ENCODE data around the gene OR8I2. TPM values are rescaled to one million over a fixed set of nuclear protein-coding genes. Genes with fewer than 3 reads are reported as not detected.

OR8I2 gene
- total RNA-seq, 1 experiment from 2014 or later, result not detected

DNA sequence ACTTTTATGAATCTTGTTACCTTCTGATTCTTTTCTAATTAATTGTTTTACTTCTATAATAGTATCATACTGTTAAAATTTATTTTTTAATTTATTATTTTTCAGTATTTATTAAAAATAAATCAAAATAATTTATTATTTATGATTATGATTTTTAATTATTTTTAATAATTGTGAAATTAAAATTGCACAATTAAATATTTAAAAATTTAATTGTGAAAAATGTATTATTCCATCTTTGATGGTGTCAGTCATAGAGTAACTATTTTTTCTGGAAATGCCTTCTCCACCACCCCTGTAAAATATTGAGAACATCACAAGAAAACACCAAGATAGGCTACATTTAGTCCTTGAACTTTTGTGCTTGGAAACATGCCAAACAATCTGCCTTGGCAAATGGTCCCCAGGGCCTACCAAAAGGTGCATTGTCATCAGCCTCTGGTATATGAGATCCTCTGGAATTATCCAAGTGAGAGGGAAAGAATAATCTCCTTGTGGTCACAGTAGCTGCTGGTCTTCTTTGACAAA lies 10.2 kb downstream of the OR8I2 start, which contains the start of gene OR8H2:
OR8H2 (plus strand) TSS at position 478 of the 528 bp plus-strand sequence. CDS start 1,356 bp downstream, outside the sequence.
- ChIA-PET POLR2A (no interaction called here), CTCF (interaction anchor here (0.6 kb wide), 1 partner anchor 102 kb away, joined by 3 read pairs; no protein-coding TSS in a partner anchor)
- H3K4me3 Mint-ChIP-seq, result no peak within 1 kb of the TSS
- no peak within 1 kb of the TSS for H3K27ac Mint-ChIP-seq
- no peaks in the 10 kb centered on the region for H3K36me3 Mint-ChIP-seq
- DNase-seq (ENCODE audit: low spot score) (no peak), ATAC-seq (no peak)
- peaks cover 12% of the 10 kb centered on the region for H3K9me3 Mint-ChIP-seq
- H3K27me3 Mint-ChIP-seq (ENCODE audit: low read depth), result no peaks in the 10 kb centered on the region
- no peak for TF ChIP-seq FOXK1 (CRISPR knock-in tag; IDR thresholded peaks at IDR 0.05)
- TF ChIP-seq, protein P1, sequence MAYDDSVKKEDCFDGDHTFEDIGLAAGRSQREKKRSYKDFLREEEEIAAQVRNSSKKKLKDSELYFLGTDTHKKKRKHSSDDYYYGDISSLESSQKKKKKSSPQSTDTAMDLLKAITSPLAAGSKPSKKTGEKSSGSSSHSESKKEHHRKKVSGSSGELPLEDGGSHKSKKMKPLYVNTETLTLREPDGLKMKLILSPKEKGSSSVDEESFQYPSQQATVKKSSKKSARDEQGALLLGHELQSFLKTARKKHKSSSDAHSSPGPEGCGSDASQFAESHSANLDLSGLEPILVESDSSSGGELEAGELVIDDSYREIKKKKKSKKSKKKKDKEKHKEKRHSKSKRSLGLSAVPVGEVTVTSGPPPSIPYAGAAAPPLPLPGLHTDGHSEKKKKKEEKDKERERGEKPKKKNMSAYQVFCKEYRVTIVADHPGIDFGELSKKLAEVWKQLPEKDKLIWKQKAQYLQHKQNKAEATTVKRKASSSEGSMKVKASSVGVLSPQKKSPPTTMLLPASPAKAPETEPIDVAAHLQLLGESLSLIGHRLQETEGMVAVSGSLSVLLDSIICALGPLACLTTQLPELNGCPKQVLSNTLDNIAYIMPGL (CRISPR knock-in tag; IDR thresholded peaks at IDR 0.05), result no peak
- TF ChIP-seq HMGA2 (CRISPR knock-in tag; IDR thresholded peaks at IDR 0.05), result peak; percentile 97
- H3K4me1 Mint-ChIP-seq, result no peaks in the 10 kb centered on the region

DNA sequence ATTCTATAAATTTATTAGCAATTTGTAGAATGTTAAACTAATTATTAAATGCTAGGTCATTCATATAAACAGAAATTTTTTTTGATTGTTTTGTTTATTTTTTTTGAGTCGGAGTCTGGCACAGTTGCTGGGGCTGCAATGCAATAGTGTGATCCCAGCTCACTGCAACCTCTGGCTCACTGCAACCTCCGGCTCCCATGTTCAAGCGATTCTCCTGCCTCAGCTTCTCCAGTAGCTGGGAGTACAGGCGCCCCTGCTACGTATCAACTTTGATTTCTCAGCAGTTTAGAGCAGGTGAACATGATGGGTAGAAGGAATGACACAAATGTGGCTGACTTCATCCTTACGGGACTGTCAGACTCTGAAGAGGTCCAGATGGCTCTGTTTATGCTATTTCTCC lies 29.0 kb downstream of the OR8I2 start, which contains the start of gene OR8H3:
OR8H3 (plus strand) TSS at position 301 of the 400 bp plus-strand sequence; CDS start at position 301, 0 bp downstream.
- CTCF ChIA-PET, result no interaction called here
- POLR2A ChIA-PET, result no interaction called here

More for the DNA sequence above, 29.0 kb downstream of the OR8I2 start, which contains the start of gene OR8H3:
- no peaks in the 10 kb centered on the region; the same call in 1 of the 2 replicates for H3K27me3 Mint-ChIP-seq (ENCODE audit: low read depth)
- ATAC-seq (no peak), DNase-seq (ENCODE audit: low spot score) (no peak)
- no peak within 1 kb of the TSS for H3K4me3 Mint-ChIP-seq
- no peak for TF ChIP-seq NR2C2 (CRISPR knock-in tag; IDR thresholded peaks at IDR 0.05)
- TF ChIP-seq, protein P1 (CRISPR knock-in tag; IDR thresholded peaks at IDR 0.05), result no peak
- no peak for TF ChIP-seq MYBL2 (CRISPR knock-in tag; IDR thresholded peaks at IDR 0.05)
- TF ChIP-seq GRHL2 (CRISPR knock-in tag; IDR thresholded peaks at IDR 0.05; ENCODE audit: insufficient replicate concordance, severe bottlenecking), result no peak
- TF ChIP-seq, protein P2, sequence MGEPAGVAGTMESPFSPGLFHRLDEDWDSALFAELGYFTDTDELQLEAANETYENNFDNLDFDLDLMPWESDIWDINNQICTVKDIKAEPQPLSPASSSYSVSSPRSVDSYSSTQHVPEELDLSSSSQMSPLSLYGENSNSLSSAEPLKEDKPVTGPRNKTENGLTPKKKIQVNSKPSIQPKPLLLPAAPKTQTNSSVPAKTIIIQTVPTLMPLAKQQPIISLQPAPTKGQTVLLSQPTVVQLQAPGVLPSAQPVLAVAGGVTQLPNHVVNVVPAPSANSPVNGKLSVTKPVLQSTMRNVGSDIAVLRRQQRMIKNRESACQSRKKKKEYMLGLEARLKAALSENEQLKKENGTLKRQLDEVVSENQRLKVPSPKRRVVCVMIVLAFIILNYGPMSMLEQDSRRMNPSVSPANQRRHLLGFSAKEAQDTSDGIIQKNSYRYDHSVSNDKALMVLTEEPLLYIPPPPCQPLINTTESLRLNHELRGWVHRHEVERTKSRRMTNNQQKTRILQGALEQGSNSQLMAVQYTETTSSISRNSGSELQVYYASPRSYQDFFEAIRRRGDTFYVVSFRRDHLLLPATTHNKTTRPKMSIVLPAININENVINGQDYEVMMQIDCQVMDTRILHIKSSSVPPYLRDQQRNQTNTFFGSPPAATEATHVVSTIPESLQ (CRISPR knock-in tag; IDR thresholded peaks at IDR 0.05), result no peak
- TF ChIP-seq ZNF317 (CRISPR knock-in tag; IDR thresholded peaks at IDR 0.05; ENCODE audit: borderline replicate concordance, low read depth), result no peak
- TF ChIP-seq ZNF263 (CRISPR knock-in tag; IDR thresholded peaks at IDR 0.05; ENCODE audit: low read depth), result no peak
- no peak for TF ChIP-seq ETV6 (CRISPR knock-in tag; IDR thresholded peaks at IDR 0.05)
- TF ChIP-seq NFATC4 (CRISPR knock-in tag; IDR thresholded peaks at IDR 0.05), result no peak
- TF ChIP-seq SP1 (CRISPR knock-in tag; conservative IDR thresholded peaks at IDR 0.05), result no peak
- TF ChIP-seq TEAD1 (CRISPR knock-in tag; IDR thresholded peaks at IDR 0.05), result no peak
- TF ChIP-seq ZNF121 (CRISPR knock-in tag; IDR thresholded peaks at IDR 0.05), result no peak
- no peak for TF ChIP-seq CREB1 (CRISPR knock-in tag; IDR thresholded peaks at IDR 0.05)
- TF ChIP-seq CREM (CRISPR knock-in tag; IDR thresholded peaks at IDR 0.05), result no peak
- TF ChIP-seq, protein P3, sequence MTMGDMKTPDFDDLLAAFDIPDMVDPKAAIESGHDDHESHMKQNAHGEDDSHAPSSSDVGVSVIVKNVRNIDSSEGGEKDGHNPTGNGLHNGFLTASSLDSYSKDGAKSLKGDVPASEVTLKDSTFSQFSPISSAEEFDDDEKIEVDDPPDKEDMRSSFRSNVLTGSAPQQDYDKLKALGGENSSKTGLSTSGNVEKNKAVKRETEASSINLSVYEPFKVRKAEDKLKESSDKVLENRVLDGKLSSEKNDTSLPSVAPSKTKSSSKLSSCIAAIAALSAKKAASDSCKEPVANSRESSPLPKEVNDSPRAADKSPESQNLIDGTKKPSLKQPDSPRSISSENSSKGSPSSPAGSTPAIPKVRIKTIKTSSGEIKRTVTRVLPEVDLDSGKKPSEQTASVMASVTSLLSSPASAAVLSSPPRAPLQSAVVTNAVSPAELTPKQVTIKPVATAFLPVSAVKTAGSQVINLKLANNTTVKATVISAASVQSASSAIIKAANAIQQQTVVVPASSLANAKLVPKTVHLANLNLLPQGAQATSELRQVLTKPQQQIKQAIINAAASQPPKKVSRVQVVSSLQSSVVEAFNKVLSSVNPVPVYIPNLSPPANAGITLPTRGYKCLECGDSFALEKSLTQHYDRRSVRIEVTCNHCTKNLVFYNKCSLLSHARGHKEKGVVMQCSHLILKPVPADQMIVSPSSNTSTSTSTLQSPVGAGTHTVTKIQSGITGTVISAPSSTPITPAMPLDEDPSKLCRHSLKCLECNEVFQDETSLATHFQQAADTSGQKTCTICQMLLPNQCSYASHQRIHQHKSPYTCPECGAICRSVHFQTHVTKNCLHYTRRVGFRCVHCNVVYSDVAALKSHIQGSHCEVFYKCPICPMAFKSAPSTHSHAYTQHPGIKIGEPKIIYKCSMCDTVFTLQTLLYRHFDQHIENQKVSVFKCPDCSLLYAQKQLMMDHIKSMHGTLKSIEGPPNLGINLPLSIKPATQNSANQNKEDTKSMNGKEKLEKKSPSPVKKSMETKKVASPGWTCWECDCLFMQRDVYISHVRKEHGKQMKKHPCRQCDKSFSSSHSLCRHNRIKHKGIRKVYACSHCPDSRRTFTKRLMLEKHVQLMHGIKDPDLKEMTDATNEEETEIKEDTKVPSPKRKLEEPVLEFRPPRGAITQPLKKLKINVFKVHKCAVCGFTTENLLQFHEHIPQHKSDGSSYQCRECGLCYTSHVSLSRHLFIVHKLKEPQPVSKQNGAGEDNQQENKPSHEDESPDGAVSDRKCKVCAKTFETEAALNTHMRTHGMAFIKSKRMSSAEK (CRISPR knock-in tag; IDR thresholded peaks at IDR 0.05; ENCODE audit: borderline replicate concordance), result no peak
- no peak for TF ChIP-seq MXD4 (CRISPR knock-in tag; IDR thresholded peaks at IDR 0.05; ENCODE audit: borderline replicate concordance)
- TF ChIP-seq RELA (CRISPR knock-in tag; IDR thresholded peaks at IDR 0.05; ENCODE audit: borderline replicate concordance), result no peak
- H3K36me3 Mint-ChIP-seq, result no peaks in the 10 kb centered on the region
- no peaks in the 10 kb centered on the region for H3K4me1 Mint-ChIP-seq
- no peak within 1 kb of the TSS for H3K27ac Mint-ChIP-seq
- peaks cover 5% of the 10 kb centered on the region for H3K9me3 Mint-ChIP-seq
